Measurements from ENCODE around the gene MLIP.

The MLIP gene

GRCh38 chr6:54301770-54302169, 190.5 kb downstream of the MLIP start:
- H3K79me2 ChIP-seq (ENCODE audit: insufficient read depth, low read length): no peaks in the 10 kb centered on the region

GRCh38 chr6:54307439-54307910, 196.2 kb downstream of the MLIP start:
- Histone ChIP-seq H3K4me2 (ENCODE audit: low read length) (no peak overlapping the region), H2AFZ (ENCODE audit: low read length) (no peak overlapping the region), H3K9me3 (ENCODE audit: low read length) (no peaks in the 10 kb centered on the region), H4K20me1 (ENCODE audit: insufficient read depth, low read length) (no peaks in the 10 kb centered on the region), H3F3A (ENCODE audit: insufficient read depth, low read length) (no peaks in the 10 kb centered on the region), H3K9me2 (ENCODE audit: low read depth, low read length) (no peaks in the 10 kb centered on the region), H3K9ac (ENCODE audit: low read length) (no peak overlapping the region), H3K79me2 (ENCODE audit: insufficient read depth, low read length) (no peaks in the 10 kb centered on the region), H3K27me3 (ENCODE audit: insufficient read depth, low read length) (no peaks in the 10 kb centered on the region), H3K4me1 (ENCODE audit: insufficient read depth, low read length, severe bottlenecking) (no peaks in the 10 kb centered on the region), H3K27ac (ENCODE audit: low read depth, low read length, poor library complexity, severe bottlenecking) (no peak overlapping the region), H3K36me3 (ENCODE audit: insufficient read depth, low read length) (no peaks in the 10 kb centered on the region), H3K4me3 (ENCODE audit: low read depth, low read length, poor library complexity, severe bottlenecking) (no peak overlapping the region)
- TF ChIP-seq CTCF (IDR thresholded peaks at IDR 0.05; ENCODE audit: low read length) (no peak), EZH2 (IDR thresholded peaks at IDR 0.05; ENCODE audit: borderline replicate concordance, low read length) (no peak)

More at GRCh38 chr6:54301770-54302169, 190.5 kb downstream of the MLIP start:
- Histone ChIP-seq H3K9ac (ENCODE audit: low read length) (no peak overlapping the region), H3K27me3 (ENCODE audit: insufficient read depth, low read length) (no peaks in the 10 kb centered on the region), H4K20me1 (ENCODE audit: insufficient read depth, low read length) (no peaks in the 10 kb centered on the region), H3K27ac (ENCODE audit: low read depth, low read length, poor library complexity, severe bottlenecking) (no peak overlapping the region), H2AFZ (ENCODE audit: low read length) (no peak overlapping the region), H3K9me3 (ENCODE audit: low read length) (no peaks in the 10 kb centered on the region), H3K9me2 (ENCODE audit: low read depth, low read length) (no peaks in the 10 kb centered on the region), H3K36me3 (ENCODE audit: insufficient read depth, low read length) (no peaks in the 10 kb centered on the region), H3K4me1 (ENCODE audit: insufficient read depth, low read length, severe bottlenecking) (no peaks in the 10 kb centered on the region), H3F3A (ENCODE audit: insufficient read depth, low read length) (no peaks in the 10 kb centered on the region), H3K4me3 (ENCODE audit: low read depth, low read length, poor library complexity, severe bottlenecking) (no peak overlapping the region), H3K4me2 (ENCODE audit: low read length) (no peak overlapping the region)
- no peak for TF ChIP-seq EZH2 (IDR thresholded peaks at IDR 0.05; ENCODE audit: borderline replicate concordance, low read length)
- TF ChIP-seq CTCF (IDR thresholded peaks at IDR 0.05; ENCODE audit: low read length): no peak

DNA sequence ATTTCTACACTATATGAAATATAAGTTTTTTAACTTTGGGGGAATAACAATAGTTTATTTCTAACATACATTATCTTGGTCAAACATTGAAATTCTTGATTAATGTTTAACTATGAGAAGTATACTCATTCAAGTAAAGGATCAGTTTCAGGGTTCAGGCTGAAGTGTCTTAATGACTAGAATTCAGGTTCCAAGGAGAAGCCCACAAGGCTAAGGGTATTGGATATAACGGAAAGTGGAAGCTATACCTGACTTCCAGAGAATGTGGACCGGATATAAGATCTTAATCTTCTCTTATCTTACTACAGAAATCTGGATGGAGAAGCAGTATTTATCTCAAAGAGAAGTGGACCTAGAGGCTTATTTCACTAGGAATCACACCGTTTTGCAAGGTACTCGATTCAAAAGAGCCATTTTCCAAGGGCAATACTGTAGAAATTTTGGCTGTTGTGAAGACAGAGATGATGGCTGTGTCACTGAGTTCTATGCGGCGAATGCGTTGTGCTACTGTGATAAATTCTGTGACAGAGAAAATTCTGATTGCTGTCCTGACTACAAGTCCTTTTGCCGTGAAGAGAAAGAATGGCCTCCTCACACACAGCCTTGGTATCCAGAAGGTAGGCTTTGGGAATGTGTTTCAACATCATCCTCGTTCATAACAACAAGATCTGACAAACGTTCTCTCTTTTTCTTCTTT, 197.2 kb downstream of the MLIP start, which contains the start of gene TINAG:
Gene TINAG (plus strand): TSS at position 153 of the 697 bp plus-strand sequence. CDS start 110 bp downstream, at position 263.
- Histone ChIP-seq H3K4me2 (ENCODE audit: low read length) (no peak within 1 kb of the TSS), H3K4me1 (ENCODE audit: insufficient read depth, low read length, severe bottlenecking) (no peaks in the 10 kb centered on the region), H3K79me2 (ENCODE audit: insufficient read depth, low read length) (no peaks in the 10 kb centered on the region), H3K9me3 (ENCODE audit: low read length) (no peaks in the 10 kb centered on the region), H3K4me3 (ENCODE audit: low read depth, low read length, poor library complexity, severe bottlenecking) (no peak within 1 kb of the TSS), H3K27ac (ENCODE audit: low read depth, low read length, poor library complexity, severe bottlenecking) (no peak within 1 kb of the TSS), H3K9ac (ENCODE audit: low read length) (no peak within 1 kb of the TSS), H3K9me2 (ENCODE audit: low read depth, low read length) (no peaks in the 10 kb centered on the region), H3F3A (ENCODE audit: insufficient read depth, low read length) (no peaks in the 10 kb centered on the region), H3K36me3 (ENCODE audit: insufficient read depth, low read length) (no peaks in the 10 kb centered on the region), H2AFZ (ENCODE audit: low read length) (no peak within 1 kb of the TSS), H3K27me3 (ENCODE audit: insufficient read depth, low read length) (no peaks in the 10 kb centered on the region), H4K20me1 (ENCODE audit: insufficient read depth, low read length) (no peaks in the 10 kb centered on the region)
- TF ChIP-seq EZH2 (IDR thresholded peaks at IDR 0.05; ENCODE audit: borderline replicate concordance, low read length) (no peak), CTCF (IDR thresholded peaks at IDR 0.05; ENCODE audit: low read length) (no peak)
